DOHH2 (cell line): ENCODE measurements around the gene C8A.

ENCODE experiments used
- EZH2phosphoT487 ChIP-seq: fragments of 200-600 bp; sonication (generic); IDR thresholded peaks from 2 replicates; pipeline ENCODE4 v1.6.1; 2017; ENCODE audit warnings: borderline replicate concordance, mild to moderate bottlenecking, antibody characterized with exemption, low read length, moderate library complexity, mixed read lengths
- TF ChIP-seq, protein P1 (sequence below): fragments of 200-600 bp; sonication (generic); IDR thresholded peaks from one replicate; pipeline ENCODE4 v1.5.1; 2014; ENCODE audit warnings: antibody characterized with exemption, mild to moderate bottlenecking, low read depth, low read length; ENCODE audit not compliant: poor library complexity, severe bottlenecking

DNA sequence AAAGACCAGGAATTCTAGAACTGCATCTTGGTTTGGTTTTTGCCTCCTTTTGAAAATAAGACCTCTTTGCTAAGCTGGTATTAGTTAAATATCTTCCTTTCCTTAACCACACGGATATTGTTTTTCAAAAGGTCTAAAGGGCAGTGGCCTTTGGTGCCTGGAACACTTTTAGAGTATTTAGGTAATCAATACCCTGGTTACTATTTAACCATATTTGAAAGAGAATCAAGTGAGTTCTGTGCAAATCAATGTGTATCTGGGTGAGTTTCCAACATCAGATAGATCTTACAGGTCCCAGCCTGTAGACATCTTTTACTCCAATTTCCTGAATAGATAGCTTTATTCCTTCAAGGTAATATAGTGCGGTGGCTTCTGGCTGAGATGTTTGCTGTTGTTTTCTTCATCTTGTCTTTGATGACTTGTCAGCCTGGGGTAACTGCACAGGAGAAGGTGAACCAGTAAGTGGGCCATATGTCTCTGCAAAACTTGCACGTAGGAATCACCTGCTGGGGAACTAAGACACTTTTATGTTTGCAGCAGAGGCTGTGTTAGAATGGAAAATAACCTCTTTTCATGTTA, at the start of gene C8A:
- TF ChIP-seq, protein P1, sequence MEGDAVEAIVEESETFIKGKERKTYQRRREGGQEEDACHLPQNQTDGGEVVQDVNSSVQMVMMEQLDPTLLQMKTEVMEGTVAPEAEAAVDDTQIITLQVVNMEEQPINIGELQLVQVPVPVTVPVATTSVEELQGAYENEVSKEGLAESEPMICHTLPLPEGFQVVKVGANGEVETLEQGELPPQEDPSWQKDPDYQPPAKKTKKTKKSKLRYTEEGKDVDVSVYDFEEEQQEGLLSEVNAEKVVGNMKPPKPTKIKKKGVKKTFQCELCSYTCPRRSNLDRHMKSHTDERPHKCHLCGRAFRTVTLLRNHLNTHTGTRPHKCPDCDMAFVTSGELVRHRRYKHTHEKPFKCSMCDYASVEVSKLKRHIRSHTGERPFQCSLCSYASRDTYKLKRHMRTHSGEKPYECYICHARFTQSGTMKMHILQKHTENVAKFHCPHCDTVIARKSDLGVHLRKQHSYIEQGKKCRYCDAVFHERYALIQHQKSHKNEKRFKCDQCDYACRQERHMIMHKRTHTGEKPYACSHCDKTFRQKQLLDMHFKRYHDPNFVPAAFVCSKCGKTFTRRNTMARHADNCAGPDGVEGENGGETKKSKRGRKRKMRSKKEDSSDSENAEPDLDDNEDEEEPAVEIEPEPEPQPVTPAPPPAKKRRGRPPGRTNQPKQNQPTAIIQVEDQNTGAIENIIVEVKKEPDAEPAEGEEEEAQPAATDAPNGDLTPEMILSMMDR: no peak
- TF ChIP-seq EZH2phosphoT487: no peak
